ENCODE results near the gene HSPB6. TPM values are rescaled to one million over a fixed set of nuclear protein-coding genes. Genes with fewer than 3 reads are reported as not detected.

HSPB6 gene
- total RNA-seq, 1 experiment from 2014 or later = 0.93 TPM

DNA sequence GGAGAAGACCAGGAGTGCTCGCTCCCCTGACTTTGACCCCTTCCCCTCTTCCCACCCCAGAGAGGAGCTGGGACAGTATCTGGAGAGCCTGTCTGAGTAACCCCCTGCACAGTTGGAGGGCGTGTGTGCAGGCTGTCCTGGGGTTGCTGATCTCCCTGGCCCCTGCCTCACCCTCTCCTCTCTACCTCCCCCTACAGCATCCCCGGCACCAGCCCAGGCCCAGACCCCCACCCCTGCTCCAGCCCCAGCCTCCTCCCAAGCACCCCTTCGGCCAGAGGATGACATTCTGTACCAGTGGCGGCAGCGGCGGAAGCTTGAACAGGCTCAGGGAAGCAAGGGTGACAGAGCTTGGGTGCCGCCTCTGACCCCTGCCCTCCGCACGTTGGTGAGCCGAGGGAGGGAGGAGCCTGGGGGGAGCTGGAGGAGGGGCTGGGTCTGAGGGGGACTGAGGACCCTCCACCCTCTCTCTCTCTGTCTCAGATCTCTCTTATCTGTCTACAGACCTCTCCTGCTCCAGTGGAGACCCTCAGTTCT, 9.8 kb upstream of the HSPB6 start:
- CTCF ChIA-PET = no interaction called here
- Histone ChIP-seq H3K4me2 (ENCODE audit: low read length) (no peak overlapping the region), H4K20me1 (ENCODE audit: insufficient read depth) (no peaks in the 10 kb centered on the region), H3K4me3 (replicated peaks in 1 of 2; ENCODE audit: low read depth in 1 of 2, low read length in 2 of 2) (no peak overlapping the region), H3K4me1 (ENCODE audit: control insufficient read depth in 1 of 2, insufficient read depth in 2 of 2, low read length in 2 of 2) (no peaks in the 10 kb centered on the region), H3K9me2 (ENCODE audit: insufficient read depth) (no peaks in the 10 kb centered on the region), H3K79me2 (ENCODE audit: insufficient read depth, low read length) (no peaks in the 10 kb centered on the region), H3K27ac (ENCODE audit: low read depth, low read length) (no peak overlapping the region), H3K27me3 (ENCODE audit: insufficient read depth, low read length) (no peaks in the 10 kb centered on the region), H3K9ac (ENCODE audit: low read length) (no peak overlapping the region), H3K9me3 (ENCODE audit: control insufficient read depth in 1 of 2, insufficient read depth in 1 of 2, low read depth in 1 of 2, low read length in 2 of 2) (no peaks in the 10 kb centered on the region), H3K36me3 (ENCODE audit: control insufficient read depth in 1 of 2, insufficient read depth in 2 of 2, low read length in 2 of 2) (peaks cover 0 to 12% of the 10 kb centered on the region in 2 experiments; a peak in 1 of 4 replicates), H2AFZ (ENCODE audit: low read depth, low read length, poor library complexity, severe bottlenecking) (no peak overlapping the region)
- no peak for DNase-seq (ENCODE audit: low read depth, low spot score)
- intact Hi-C loops (cut with micrococcal nuclease) = no loop called here
- ATAC-seq = no peak
- RAD21 ChIA-PET (ENCODE audit: low non-redundant PET in 1 of 2, low total read pairs in 2 of 2, uncharacterized antibody in 2 of 2, unreplicated experiment in 2 of 2) = no interaction called here
- POLR2A ChIA-PET = interaction anchor here (0.6 to 1.1 kb wide), 2 partner anchors 10 to 18 kb away, joined by 3 to 4 read pairs; partner anchors contain the start of gene HSPB6
- TF ChIP-seq REST (IDR thresholded peaks at IDR 0.05; ENCODE audit: low read depth) = no peak
- no peak for TF ChIP-seq SIN3A (IDR thresholded peaks at IDR 0.05; ENCODE audit: low read depth)
- no peak for TF ChIP-seq MAX (IDR thresholded peaks at IDR 0.05)
- no peak for TF ChIP-seq YY1 (IDR thresholded peaks at IDR 0.05; ENCODE audit: extremely low read depth, insufficient replicate concordance, low read depth, low read length)
- no peak for TF ChIP-seq POLR2A (IDR thresholded peaks at IDR 0.05; ENCODE audit: borderline replicate concordance, extremely low read depth, insufficient read depth, insufficient read length)
- no peak for TF ChIP-seq EGR1 (IDR thresholded peaks at IDR 0.05; ENCODE audit: low read depth)
- no peak for TF ChIP-seq SRF (IDR thresholded peaks at IDR 0.05; ENCODE audit: low read depth)
- no peak for TF ChIP-seq ATF3 (IDR thresholded peaks at IDR 0.05)
- TF ChIP-seq ELF1 (IDR thresholded peaks at IDR 0.05; ENCODE audit: borderline replicate concordance, low read depth) = no peak
- TF ChIP-seq CBX3 (IDR thresholded peaks at IDR 0.05; ENCODE audit: low read depth) = no peak
- TF ChIP-seq, protein P1, sequence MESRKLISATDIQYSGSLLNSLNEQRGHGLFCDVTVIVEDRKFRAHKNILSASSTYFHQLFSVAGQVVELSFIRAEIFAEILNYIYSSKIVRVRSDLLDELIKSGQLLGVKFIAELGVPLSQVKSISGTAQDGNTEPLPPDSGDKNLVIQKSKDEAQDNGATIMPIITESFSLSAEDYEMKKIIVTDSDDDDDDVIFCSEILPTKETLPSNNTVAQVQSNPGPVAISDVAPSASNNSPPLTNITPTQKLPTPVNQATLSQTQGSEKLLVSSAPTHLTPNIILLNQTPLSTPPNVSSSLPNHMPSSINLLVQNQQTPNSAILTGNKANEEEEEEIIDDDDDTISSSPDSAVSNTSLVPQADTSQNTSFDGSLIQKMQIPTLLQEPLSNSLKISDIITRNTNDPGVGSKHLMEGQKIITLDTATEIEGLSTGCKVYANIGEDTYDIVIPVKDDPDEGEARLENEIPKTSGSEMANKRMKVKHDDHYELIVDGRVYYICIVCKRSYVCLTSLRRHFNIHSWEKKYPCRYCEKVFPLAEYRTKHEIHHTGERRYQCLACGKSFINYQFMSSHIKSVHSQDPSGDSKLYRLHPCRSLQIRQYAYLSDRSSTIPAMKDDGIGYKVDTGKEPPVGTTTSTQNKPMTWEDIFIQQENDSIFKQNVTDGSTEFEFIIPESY (IDR thresholded peaks at IDR 0.05; ENCODE audit: extremely low read depth, insufficient replicate concordance, low read length) = no peak
- TF ChIP-seq TCF7L2 (IDR thresholded peaks at IDR 0.05; ENCODE audit: borderline replicate concordance, extremely low read depth, insufficient read depth, insufficient read length) = no peak
- TF ChIP-seq SP1 (IDR thresholded peaks at IDR 0.05; ENCODE audit: low read depth) = no peak
- no peak for TF ChIP-seq ZFX (IDR thresholded peaks at IDR 0.05)
- no peak for TF ChIP-seq JUND (IDR thresholded peaks at IDR 0.05)
- no peak for TF ChIP-seq ZNF274 (IDR thresholded peaks at IDR 0.05; ENCODE audit: low read depth, low read length)
- no TSS peak for BruUV-seq (replicated peaks)
